Loucy (cell line): ENCODE results near the gene CDX2.

Experiments
- H2AFZ ChIP-seq: fragments of 200-600 bp; sonication (generic); 2 replicates; pipeline ENCODE4 v1.6.0; 2016; ENCODE audit warnings: antibody characterized with exemption, mild to moderate bottlenecking, low read length, moderate library complexity
- H3F3A ChIP-seq: fragments of 200-600 bp; 2 replicates; pipeline ENCODE4 v1.6.0; 2016; ENCODE audit warnings: antibody characterized with exemption, low read depth, mild to moderate bottlenecking
- H3K27me3 ChIP-seq: fragments of 200-600 bp; sonication (generic); 2 replicates; pipeline ENCODE4 v1.6.1; 2014; ENCODE audit warnings: low read length, mild to moderate bottlenecking; ENCODE audit not compliant: insufficient read depth, poor library complexity, severe bottlenecking
- H3K36me3 ChIP-seq: fragments of 200-600 bp; sonication (generic); 2 replicates; pipeline ENCODE4 v1.6.1; 2016; ENCODE audit warnings: low read length; ENCODE audit not compliant: insufficient read depth
- H3K4me1 ChIP-seq: fragments of 200-600 bp; sonication (generic); 2 replicates; pipeline ENCODE4 v1.5.1; 2014; ENCODE audit warnings: low read length, mild to moderate bottlenecking; ENCODE audit not compliant: insufficient read depth, poor library complexity, severe bottlenecking
- H3K4me2 ChIP-seq: fragments of 200-600 bp; sonication (generic); 2 replicates; pipeline ENCODE4 v1.6.0; 2014; ENCODE audit warnings: antibody characterized with exemption, low read length, low read depth, mild to moderate bottlenecking; ENCODE audit not compliant: poor library complexity, severe bottlenecking
- H3K4me3 ChIP-seq: fragments of 200-600 bp; sonication (generic); 2 replicates; pipeline ENCODE4 v1.5.1; 2014; ENCODE audit warnings: low read length, mild to moderate bottlenecking, mixed read lengths; ENCODE audit not compliant: poor library complexity, severe bottlenecking
- H3K79me2 ChIP-seq: fragments of 200-600 bp; sonication (generic); 2 replicates; pipeline ENCODE4 v1.6.1; 2014; ENCODE audit warnings: low read length; ENCODE audit not compliant: insufficient read depth
- H3K9ac ChIP-seq: fragments of 200-600 bp; sonication (generic); 2 replicates; pipeline ENCODE4 v1.6.0; 2014; ENCODE audit warnings: mild to moderate bottlenecking, low read depth, low read length, moderate library complexity; ENCODE audit not compliant: poor library complexity, severe bottlenecking
- H3K9me2 ChIP-seq: fragments of 200-600 bp; sonication (generic); replicated peaks from 2 replicates; pipeline ENCODE4 v1.6.1; 2016; ENCODE audit warnings: low read depth, low read length, mixed read lengths
- H3K9me3 ChIP-seq: fragments of 200-600 bp; sonication (generic); 2 replicates; pipeline ENCODE4 v1.6.1; 2014; ENCODE audit warnings: mild to moderate bottlenecking, antibody characterized with exemption, low read length, low read depth; ENCODE audit not compliant: insufficient read depth
- H4K20me1 ChIP-seq: fragments of 200-600 bp; sonication (generic); 2 replicates; pipeline ENCODE4 v1.6.0; 2014; ENCODE audit warnings: antibody characterized with exemption, low read length, mild to moderate bottlenecking; ENCODE audit not compliant: insufficient read depth, poor library complexity, severe bottlenecking
- CTCF ChIP-seq: fragments of 200-600 bp; sonication (generic); conservative IDR thresholded peaks from 2 replicates; pipeline ENCODE4 v1.5.1; 2014; ENCODE audit warnings: mild to moderate bottlenecking, antibody characterized with exemption, low read length
- EZH2phosphoT487 ChIP-seq: fragments of 200-600 bp; IDR thresholded peaks from 2 replicates; pipeline ENCODE4 v1.6.1; 2018; ENCODE audit warnings: antibody characterized with exemption, mild to moderate bottlenecking, moderate library complexity, borderline replicate concordance

CDX2 gene

DNA sequence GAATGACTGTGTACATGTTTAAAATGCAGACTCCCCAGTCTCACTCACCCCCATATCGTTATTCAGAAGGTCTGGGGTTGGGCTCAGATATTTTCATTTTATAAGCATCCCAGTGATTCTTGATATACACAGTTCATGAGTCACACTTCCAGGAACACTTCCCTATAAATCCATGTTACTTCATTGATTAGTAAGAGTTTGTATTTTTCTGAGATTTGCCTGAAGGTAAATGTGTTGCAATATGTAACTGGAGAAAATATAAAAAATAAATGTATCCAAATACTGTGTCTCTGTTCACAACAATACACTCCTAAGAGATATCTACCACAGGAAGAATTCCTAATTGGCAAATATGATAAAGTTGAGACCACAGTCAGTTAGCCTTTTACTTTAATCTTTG, 56.0 kb downstream of the CDX2 start:
- H3K79me2 ChIP-seq: no peaks in the 10 kb centered on the region
- no peaks in the 10 kb centered on the region for H4K20me1 ChIP-seq
- no peak overlapping the region for H3K4me3 ChIP-seq
- H3K27me3 ChIP-seq: peaks cover under 1% of the 10 kb centered on the region
- no peaks in the 10 kb centered on the region for H3K4me1 ChIP-seq
- TF ChIP-seq EZH2phosphoT487: no peak
- TF ChIP-seq CTCF: no peak
- no peaks in the 10 kb centered on the region for H3K9me2 ChIP-seq
- H3K9me3 ChIP-seq: no peaks in the 10 kb centered on the region
- no peaks in the 10 kb centered on the region for H3F3A ChIP-seq
- H3K36me3 ChIP-seq: no peaks in the 10 kb centered on the region
- H3K9ac ChIP-seq: no peak overlapping the region
- H3K4me2 ChIP-seq: no peak overlapping the region
- H2AFZ ChIP-seq: no peak overlapping the region

DNA sequence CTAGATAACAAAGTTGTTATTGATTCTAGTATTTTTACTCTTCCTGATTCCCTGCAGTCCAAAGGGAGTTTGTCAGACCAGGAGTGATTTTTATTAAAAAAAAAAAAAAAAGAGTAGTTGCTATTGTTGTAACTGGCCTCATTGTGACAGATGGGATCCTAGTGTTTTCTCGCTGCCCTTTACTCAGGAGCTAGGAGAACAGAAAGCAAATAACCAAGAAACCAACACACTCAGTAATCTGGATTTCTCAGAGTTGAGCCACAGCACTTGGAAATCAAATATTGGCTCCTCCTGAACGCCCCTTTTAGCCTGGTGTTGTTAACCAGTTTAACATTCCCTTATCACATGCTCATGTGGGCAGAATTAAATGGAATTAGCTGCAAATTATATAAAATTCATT, 57.6 kb downstream of the CDX2 start:
- H3K4me1 ChIP-seq: no peaks in the 10 kb centered on the region
- H3K4me3 ChIP-seq: no peak overlapping the region
- H3K9ac ChIP-seq: no peak overlapping the region
- no peaks in the 10 kb centered on the region for H3K9me2 ChIP-seq
- TF ChIP-seq CTCF (no peak), EZH2phosphoT487 (no peak)
- H3K79me2 ChIP-seq: no peaks in the 10 kb centered on the region
- H4K20me1 ChIP-seq: no peaks in the 10 kb centered on the region
- H2AFZ ChIP-seq: no peak overlapping the region
- no peaks in the 10 kb centered on the region for H3K9me3 ChIP-seq
- no peaks in the 10 kb centered on the region for H3F3A ChIP-seq
- no peaks in the 10 kb centered on the region for H3K27me3 ChIP-seq
- H3K4me2 ChIP-seq: no peak overlapping the region
- no peaks in the 10 kb centered on the region for H3K36me3 ChIP-seq
